ENCODE data around the gene MPP7.

MPP7 gene

DNA sequence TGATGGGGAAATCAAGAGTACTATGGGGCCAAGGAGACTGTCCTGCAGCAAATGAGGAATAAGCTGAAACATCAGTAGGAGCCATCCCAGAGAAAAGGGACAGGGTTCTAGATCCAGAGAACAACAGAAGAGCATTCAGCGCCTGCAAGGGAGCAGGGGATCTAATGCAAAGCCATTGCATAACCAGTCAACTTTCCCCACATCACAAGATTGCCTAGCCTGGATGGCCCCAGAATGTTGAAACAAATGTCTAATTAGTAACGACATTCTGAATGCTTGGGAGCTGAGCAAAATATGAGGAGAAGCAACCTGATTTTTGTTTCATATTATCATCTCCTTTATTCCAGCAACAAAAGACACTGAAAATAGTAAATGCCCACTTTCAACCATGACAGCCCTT, 2.7 kb upstream of the MPP7 start:
- DNase-seq (ENCODE audit: low read depth in 2 of 2) = no peak

DNA sequence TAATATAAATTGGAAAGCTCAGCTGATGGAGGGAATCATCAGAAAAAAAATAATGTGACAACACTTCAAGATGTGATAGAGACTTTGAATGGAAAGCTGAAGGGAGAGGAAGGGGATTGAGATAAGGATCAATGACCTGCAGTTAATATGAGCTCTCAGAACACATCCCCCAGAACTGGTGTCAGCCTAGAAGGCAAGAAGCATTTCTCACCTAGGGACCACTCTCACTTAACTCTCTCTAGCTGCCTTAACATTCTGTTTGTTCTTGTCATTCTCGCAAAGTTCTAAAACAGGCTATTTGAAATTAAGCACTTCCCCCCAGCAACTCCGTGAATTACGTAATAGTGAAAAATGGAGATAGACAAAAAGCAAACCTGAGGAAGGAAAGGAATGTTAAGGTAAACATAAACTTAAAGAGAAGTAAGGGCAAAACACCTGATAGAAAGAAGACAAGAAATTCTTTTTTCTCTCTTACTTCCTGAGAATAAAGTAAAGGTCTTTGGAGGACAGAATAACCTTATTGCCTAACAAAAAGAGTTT, 1.2 kb upstream of the MPP7 start:
- DNase-seq (ENCODE audit: low read depth in 2 of 2) = no peak

DNA sequence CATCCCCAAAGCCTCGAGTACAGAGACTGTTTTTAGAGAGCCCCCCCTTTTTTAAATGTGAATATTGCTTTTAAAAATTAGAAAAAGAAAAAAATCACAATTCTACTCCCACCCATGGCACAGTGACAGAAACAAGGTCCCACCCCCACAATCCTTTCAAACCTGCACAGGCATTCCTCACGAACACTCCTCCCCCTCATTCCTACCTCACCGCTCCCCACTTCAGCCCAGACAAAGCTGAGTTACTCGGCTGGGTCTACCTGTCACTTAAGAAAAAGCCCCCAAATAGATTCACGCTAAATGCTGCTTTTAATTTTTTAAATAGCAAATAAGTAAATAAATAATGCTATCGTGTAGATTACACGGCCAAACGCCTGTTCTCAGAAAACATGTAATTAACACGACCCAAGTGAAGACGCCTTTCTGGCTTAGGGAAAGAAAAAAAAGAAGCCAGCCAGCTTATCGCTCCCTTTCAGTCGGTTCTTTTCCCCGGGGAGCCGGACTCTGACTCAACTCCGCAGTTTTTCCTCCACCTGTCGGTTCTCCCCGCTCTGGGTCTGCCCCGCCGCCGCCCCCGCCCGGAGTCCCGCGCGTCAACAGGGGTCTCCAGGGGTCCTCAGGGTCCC, 739 bp downstream of the MPP7 start:
- DNase-seq (ENCODE audit: low read depth in 2 of 2) = peak in 1 of 2 donors; percentile 5

DNA sequence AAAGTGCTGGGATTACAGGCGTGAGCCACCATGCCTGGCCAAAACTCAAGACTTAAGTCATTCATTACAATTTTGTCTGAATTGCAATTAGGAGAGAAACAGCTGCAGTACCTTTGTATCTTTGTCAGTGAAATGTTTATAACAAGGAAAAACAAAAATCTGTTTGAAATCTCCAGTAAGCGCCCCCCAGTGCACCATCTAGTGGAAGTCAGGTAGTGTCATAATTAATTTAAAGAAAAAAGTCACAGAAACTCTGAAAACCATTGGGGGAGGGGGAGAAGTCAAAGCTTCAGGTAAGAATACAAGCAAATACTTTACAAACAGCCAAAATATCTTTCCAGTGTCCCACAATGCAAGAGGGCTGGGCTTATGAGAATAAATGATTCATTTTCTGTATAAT, 2.8 kb downstream of the MPP7 start:
- DNase-seq (ENCODE audit: low read depth in 2 of 2) = no peak

DNA sequence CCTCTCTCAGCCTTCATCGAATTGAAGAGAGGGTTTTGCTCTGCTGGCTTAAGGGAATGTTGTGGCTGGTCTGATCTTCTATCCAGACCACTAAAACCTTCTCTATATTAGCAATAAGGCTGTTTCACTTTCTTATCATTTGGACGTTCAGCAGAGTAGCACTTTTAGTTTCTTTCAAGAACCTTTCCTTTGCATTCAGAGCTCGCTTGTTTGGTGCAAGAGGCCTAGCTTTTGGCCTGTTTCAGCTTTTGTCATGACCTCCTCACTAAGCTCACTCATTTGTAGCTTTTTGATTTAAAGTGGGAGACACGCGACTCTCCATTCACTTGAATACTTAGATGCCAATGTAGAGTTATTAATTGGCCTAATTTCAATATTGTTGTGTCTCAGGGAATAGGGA, 3.9 kb downstream of the MPP7 start:
- no peak for DNase-seq (ENCODE audit: low read depth in 2 of 2)

DNA sequence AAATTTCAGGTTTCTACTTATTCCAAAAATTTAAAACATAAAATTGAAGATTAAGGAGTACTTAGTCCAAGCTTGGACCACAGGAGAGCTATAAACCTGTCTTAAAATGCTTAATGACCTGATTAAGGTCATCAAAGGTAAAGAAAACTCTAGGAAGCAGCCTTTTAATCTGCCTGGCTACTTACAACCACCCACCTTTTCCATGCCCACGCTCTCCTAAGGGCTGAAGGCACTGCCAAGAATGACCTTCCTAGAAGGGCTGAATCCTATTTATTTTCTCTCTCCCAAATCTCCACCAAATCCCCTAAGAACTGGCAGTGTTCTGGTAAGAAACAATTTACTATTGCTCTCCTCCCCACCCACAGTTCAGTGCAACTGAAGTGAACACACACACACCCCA, 6.8 kb downstream of the MPP7 start:
- DNase-seq (ENCODE audit: low read depth in 2 of 2) = no peak

DNA sequence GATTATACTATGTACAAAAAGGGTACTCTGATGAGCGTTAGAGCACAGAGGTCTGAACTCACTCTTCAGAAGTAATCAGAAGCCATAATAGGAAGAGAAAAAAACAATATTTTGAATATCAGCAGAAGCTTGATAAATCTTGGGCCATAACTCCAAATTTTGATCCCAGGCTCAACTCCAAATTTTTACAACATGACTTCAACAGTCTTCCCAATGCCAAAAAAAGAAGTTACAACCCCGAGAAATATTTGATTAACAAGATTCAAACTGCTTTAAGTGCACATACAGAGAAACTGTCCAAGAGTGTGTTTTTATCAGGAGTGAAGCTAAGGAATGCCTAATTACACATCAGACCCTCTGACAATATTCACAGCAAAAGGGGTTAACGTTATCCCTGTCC, 7.5 kb downstream of the MPP7 start:
- DNase-seq (ENCODE audit: low read depth in 2 of 2) = no peak

DNA sequence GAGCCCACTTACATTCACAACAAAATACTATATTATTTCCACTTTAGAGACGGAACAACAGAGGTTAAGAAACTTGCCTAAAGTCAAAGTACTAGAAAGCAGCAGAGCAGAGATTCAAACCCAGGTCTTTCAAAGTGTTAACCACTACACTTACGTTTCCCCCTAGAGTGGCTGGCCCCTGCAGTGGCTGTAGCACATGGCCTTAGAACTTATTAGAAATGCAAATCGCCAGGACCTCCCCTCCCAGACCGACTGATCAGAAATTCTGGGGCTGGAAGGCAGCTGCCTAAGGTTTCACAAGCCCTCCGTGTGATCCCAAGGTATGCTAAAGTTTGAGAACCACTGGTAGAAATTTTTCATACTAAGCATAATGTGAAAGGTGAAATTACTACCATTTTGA, 8.1 kb downstream of the MPP7 start:
- no peak for DNase-seq (ENCODE audit: low read depth in 2 of 2)

DNA sequence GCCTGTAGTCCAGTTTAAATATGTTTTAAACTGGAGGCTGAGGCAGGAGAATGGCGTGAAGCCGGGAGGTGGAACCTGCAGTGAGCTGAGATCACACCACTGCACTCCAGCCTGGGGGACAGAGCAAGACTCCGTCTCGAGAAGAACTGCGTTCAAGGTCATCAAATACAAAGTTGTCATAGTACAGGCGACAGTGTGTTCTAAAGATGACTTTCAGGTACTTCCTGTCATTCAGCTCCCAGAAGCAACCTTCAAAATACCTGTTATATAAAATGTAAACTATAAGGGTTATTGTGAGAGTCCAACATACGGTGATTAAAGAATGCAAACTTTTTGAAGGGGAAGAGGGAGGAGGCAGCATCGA, 8.7 kb downstream of the MPP7 start:
- no peak for DNase-seq (ENCODE audit: low read depth in 2 of 2)

DNA sequence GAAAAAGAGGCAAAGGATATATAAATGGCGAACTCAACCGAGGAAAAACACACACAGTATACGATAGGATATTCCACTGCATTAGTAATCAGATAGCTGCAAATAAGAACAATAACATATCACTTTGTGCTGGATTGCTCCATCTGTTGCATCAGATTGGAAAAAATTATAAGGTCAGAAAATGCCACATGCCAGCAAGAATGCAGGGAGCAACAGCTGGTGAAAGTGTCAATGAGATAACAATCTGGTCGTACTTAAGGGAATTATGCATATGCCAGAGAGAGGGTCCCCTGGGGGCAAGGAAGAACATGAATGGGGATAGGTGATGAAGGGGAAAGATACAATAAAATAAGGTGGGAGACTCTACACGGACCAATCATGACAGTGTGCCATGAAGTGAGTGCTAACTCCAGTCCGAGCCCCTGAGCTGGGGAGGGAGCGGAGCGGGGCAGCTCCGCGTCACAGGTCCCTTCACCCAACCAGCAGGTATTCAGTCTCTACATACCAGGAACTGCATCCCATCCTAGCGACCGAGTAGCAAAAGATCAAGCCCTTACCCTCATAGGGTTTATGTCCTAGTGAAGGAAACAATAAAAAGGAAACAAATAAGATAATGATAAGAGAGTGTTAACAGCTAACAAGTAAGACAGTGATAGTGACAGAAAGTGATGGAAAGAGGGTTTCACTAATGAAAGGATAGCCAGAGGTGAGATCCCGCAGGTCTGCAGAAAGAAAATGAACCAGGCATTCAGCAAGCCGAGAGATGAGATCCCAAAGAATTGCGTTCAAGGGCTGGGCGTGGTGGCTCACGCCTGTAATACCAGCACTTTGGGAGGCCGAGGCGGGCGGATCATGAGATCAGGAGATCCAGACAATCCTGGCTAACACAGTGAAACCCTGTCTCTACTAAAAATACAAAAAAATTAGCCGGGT, 9.4 kb downstream of the MPP7 start:
- no peak for DNase-seq (ENCODE audit: low read depth in 2 of 2)

DNA sequence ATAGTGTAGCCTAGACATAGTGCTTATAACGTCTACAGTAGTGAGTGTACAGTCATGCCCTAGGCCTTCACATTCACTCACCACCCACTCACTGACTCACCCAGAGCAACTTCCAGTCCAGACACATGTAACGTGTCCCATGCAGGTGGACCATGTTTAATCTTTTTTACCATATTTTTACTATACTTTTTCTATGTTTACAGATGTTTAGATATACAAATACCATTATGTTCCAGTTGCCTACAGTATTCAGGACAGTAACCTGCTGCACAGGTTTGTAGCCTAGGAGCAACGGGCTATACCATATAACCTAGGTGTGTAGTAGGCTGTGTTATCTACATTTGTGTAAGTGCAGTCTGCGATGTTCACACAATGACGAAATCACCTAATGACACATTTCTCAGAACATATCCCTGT, 11.0 kb downstream of the MPP7 start:
- peak; percentile 23 to 38 for DNase-seq (ENCODE audit: low read depth in 2 of 2)

DNA sequence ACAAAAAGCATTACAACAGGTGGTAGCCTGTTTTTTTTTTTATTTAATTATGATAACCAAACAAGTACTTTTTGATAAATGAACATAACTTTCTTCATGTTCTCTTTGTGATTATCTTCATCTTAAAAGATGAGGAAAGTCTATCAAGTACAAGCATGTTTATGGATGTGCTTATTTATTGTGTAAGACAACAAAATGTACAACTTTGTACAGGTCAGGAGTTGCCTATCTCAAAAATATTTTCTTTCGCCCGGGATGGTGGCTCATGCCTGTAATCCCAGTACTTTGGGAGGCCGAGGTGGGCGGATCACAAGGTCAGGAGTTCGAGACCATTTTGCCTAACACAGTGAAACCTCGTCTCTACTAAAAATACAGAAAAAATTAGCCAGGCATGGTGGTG, 17.0 kb downstream of the MPP7 start:
- DNase-seq (ENCODE audit: low read depth in 2 of 2) = no peak

DNA sequence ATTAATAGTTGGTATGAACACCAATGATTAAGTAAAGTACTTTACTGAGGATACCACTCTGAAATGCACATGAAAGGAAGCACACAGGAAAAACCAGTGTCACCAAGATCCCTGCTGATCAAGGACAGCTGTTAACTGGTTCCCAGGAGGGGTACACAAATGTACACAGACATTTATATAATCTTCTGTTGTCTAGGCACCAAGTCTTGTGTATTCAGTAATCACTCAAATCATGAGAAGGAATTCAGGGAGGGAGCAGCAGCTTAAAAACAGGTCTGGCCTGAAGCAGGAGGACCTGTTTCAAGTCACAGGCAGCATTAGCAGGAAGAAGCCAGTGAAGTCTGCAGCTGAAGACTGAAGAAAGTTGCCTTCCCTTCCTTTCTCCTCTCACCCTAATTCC, 18.7 kb downstream of the MPP7 start:
- DNase-seq (ENCODE audit: low read depth in 2 of 2) = no peak

DNA sequence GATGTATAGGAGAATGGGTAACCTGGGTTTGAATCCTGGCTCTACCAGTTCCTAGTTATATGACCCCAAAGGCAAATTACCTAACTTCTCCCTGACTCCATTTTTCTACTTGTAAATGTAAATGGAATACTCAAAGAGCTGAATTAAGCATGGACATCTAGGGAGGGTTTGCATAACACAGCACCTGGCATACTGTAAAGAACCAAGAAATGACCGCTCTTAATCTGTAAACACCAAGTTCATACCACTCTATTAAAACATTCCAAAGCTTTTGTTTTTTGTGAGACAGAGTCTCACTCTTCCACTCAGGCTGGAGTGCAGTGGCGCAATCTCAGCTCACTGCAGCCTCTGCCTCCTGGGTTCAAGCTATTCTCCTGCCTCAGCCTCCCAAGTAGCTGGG, 19.6 kb downstream of the MPP7 start:
- no peak for DNase-seq (ENCODE audit: low read depth in 2 of 2)

DNA sequence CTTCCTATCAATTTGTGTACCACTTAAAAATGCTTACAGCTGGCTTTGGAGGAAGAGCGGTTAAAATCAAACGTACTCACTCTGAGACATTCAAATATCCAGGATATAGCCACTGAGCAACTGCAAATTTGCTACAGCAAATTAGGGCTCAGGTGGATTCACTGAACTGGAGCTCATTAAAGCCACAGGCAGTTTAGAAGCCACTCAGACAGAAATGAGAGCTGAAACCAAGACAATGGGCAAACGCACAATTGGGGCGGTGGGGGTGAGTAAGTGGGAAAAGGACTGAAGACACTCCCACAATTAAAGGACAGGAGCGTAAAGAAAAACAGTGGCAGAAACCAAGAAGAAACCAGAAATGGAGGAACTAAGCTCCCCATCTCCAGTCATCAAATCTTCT, 20.5 kb downstream of the MPP7 start:
- DNase-seq (ENCODE audit: low read depth in 2 of 2) = no peak

DNA sequence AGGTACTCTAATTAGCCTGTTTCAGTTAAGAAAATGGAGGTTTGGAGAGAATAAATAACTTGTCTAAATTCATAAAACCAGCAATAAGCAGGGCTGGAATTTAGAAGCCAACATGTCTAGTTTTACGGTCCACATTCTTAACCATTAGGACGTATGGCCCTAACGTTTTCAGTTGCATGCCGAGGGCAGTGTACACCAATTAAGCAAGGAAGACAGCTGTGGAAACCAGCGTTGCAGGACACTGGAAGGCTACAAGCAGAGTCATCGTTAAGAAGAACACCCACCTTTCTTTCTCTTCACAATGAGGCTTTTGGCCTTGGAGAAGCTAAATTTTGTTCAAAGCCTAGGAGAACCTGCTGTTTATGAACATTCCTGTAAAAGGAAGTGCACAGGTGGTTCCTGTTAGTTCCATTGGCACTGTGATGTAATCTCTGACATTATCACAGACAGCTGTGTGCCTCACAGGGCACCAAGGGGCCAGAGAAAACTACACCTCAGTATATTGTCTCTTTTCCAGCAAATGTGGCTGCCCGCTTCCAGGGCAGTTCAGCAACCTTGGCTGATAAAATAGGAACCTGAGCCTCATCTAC, 21.0 kb downstream of the MPP7 start:
- DNase-seq (ENCODE audit: low read depth in 2 of 2) = no peak

DNA sequence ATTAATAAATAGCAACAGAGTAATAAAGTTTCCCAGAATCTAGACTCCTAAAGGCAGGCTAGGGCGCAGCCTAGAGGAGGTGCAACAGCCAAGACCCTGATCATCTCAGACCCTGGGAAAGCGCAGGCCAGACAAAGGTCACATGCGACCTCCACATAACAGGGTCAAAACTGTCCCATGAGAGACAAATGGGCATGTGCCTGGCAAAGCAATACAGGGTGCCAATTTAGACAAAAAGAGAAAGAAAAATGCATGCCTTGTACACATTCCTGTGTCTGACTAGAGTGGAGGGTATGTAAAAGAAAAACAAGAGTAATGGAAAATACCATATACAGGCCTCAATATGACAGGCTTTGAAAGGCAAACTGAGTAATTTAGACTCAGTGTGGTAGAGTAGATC, 22.2 kb downstream of the MPP7 start:
- DNase-seq (ENCODE audit: low read depth in 2 of 2) = no peak

DNA sequence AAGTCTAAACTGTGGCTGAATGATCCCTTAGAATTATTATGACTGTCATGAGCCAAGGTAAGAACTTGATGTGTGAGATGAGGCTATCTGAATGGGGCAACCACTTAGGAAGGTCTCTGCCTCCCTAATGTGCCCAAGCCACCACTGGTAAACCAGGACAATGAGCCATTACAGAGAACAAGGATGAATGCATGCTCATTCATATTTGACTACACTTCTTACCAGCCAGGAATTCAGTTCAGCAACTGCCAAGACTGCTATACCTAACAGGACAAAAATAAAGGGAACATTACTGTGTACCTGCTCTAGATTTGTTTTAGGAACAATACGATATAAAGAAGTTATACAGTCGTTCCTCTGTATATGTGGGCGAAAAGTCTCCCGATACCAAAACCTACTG, 23.0 kb downstream of the MPP7 start:
- DNase-seq (ENCODE audit: low read depth in 2 of 2) = no peak

DNA sequence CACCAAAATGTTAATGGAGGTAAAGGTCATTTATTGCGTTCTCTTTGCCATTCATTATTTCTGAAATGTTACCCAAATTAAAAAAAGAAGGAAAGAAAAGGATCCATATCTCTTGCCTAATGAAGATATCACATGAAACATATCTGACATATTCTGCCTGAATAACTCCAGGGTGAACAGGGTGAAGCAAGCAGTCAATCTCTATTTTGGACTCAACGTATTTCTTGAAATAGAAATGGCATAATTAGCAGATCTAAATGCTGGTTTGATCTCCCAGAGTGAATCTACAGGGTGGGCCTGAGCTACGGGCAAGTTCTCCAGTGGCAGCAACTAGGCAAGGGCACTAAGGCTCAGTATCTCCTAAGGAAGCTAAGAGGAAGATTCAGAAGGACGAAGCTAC, 24.0 kb downstream of the MPP7 start:
- DNase-seq (ENCODE audit: low read depth in 2 of 2) = no peak

DNA sequence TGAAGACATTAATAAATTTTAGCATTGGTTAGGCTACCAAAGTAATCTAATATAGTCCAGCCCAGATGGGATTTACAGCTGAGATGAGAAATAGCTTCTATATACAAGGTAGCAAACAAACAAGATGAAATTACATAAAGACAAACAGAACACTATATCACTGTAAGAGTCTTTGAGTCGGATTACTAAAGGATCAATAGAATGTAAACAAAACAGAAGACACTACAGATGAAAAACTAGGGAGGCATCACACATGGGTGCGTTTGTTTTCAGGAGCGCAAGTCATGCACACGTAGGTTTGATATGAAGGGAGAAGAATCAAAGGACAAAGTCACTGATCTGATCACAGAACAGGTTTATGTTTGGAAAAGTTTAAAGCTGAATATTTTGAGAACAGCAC, 26.5 kb downstream of the MPP7 start:
- no peak for DNase-seq (ENCODE audit: low read depth in 2 of 2)

DNA sequence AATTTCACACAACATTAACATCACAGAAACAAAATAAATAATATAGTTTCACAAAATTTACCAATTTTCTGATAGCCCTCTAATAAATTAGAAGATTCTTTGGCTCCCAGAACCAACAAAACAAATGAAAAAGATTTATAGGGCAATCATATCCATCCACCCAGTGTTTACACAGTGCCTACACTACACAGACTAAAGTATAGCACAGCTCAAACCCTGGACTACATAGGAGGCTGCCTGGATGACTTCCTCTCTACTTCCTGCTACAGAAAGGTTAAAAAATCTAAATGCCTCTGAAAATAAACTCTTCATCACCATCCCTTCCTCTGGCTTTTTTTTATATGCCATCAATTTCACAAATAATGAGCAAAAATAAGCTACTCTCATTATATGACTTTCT, 28.4 kb downstream of the MPP7 start:
- no peak for DNase-seq (ENCODE audit: low read depth in 2 of 2)

DNA sequence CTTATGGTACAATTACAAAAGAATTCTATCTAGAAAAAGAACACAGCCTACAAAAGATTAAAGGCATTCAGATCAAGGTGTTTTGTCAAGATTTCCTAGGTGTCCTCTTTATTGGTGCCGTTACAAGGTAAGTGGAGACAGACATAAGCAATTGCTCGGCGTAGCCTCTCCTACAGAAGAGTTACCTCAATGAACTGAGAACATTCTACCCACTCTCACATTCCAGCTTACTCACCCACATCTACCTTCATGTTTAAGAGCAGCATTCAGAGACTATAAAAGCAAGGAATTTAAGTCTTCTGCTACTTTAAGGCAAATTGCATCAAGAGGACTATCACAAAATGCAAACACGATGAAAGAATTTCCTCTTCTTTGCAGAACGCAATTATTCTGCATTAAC, 29.5 kb downstream of the MPP7 start:
- DNase-seq (ENCODE audit: low read depth in 2 of 2) = no peak
